CD4-positive, alpha-beta T cell treated with Interleukin-6 for 4 hours (primary cell): ENCODE results near the gene SOX13.
A peak's percentile ranks its signal among the peaks of the same experiment; 100 is the strongest.

Experiments
- DNase-seq: peaks from one replicate; pipeline ENCODE4 v3.0.0-alpha.2; 2020; ENCODE audit warnings: mixed read lengths

Gene SOX13

DNA sequence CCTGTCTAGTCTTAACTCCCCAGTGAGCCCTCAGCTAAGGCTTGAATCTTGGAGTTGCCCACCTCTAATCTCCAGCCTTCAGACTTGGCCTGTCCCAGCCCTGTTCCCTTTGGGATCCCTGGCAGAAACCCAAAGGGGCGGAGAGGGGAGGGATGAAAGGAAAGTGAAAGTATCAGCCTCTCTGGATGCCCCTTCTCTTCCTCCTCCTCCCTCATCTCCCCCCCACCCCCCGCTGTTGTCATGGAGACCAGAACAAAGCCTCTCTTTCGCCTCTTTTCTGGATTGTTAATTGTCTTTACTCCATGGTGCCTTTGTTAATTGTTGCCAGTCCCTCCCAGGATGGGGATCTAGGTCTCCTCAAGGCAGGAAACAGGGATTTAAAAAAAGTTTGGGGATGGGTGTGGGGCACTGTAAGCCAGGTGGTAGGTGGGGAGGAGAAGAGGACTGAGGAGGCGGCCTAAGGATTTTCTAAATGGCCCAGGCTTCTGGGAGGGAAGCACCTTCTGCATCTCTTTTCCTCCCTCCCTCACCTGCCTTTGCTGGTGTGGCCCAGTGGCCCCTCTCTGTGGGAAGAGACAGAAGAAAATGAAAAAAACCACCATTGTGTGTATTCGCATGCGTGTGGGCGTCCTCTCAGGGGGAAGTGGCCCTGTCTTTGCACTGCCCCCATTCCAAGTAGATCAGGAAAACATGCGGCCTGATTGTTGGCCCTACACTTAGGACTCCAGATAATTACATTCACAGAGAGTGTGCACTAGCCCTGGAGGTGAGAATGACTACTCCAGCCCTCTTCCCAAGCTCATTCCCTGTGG lies 7.5 kb upstream of the SOX13 start:
- DNase-seq = no peak

DNA sequence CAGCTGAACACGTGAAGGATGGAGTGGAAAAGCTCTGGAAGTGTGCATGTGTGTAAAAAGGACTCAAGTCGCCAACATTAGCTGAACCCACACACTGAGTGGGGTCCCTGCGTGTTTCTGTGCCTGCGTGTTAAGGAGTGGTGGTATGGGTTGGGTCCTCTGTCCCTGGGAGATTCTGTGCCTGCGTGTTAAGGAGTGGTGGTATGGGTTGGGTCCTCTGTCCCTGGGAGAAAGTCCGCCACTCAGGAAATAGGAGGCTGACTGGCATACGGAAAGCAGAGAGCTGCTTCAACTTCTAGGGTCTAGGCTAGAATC lies 7.0 kb upstream of the SOX13 start:
- DNase-seq = no peak

DNA sequence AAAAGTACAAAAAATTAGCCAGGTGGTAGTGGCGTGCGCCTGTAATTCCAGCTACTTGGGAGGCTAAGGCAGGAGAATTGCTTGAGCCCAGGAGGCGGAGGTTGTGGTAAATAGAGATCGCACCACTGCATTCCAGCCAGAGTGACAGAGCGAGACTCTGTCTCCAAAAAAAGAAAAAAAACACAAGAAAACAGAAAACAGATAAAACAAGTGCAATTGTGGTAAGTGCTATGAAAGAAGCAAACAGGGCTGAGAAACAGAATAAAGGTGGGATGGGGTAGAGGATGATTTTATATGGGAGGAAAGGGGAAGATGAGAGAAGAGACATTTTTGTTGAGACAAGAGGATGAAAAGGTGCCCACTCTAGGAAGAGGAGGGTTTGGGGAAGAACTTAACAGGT lies 5.0 kb upstream of the SOX13 start:
- DNase-seq = no peak

DNA sequence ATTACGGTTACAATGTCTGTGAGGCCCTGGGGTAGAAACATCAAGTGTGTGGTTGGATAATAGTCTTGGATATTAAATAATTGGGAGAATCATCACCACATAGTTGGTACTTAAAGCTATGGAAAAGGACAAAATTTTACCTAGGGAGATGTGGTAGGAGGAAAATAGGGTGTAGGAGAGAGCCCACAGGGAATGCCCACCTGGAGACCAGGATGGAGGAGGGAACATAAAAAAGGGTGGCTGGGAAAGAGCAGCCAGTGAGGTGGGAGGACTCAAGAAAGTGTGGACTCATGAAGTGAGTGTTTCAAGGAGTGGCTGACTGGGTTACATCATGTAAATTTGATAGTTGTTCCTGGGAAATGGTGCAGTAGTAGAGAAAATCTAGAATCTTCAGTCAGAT lies 3.0 kb upstream of the SOX13 start:
- DNase-seq = no peak

DNA sequence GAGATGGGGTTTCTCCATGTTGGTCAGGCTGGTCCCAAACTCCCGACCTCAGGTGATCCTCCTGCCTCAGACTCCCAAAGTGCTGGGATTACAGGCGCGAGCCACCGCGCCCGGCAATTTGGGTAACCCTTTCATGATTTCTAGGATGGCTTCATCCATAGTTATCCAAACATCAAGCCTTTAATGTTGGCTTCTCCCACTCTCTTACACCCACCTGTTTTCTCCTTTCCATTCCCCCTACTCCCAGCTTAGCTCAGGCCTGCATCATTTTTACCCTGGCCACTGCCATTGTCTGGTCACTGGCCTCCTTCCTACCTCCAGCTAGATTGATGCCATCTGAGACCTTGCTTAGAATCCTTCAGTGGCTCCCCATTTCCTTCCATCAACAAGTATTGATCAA lies 2.0 kb upstream of the SOX13 start:
- no peak for DNase-seq

DNA sequence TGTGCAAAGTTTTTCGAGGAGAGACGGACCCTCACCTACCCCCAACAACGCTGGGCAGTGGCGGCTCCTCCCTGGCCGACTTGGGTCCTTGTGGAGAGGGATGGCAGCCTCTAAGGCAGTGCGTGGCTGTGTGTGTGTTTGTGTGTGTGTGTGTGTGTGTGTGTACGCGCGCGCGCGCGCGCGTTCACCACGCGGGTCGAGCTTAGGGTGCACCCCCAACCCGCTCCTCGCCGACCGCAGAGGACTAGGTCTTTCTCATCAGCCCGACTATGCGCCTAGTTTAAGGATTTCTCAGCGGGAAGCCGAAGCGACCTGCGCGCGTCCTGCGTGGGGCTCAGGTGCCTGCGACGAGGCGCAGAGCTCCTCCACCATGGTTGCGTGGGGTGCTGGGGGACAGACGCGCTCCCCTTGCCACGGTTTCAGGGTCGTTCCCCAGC lies 940 bp downstream of the SOX13 start:
- peak; percentile 2 for DNase-seq

DNA sequence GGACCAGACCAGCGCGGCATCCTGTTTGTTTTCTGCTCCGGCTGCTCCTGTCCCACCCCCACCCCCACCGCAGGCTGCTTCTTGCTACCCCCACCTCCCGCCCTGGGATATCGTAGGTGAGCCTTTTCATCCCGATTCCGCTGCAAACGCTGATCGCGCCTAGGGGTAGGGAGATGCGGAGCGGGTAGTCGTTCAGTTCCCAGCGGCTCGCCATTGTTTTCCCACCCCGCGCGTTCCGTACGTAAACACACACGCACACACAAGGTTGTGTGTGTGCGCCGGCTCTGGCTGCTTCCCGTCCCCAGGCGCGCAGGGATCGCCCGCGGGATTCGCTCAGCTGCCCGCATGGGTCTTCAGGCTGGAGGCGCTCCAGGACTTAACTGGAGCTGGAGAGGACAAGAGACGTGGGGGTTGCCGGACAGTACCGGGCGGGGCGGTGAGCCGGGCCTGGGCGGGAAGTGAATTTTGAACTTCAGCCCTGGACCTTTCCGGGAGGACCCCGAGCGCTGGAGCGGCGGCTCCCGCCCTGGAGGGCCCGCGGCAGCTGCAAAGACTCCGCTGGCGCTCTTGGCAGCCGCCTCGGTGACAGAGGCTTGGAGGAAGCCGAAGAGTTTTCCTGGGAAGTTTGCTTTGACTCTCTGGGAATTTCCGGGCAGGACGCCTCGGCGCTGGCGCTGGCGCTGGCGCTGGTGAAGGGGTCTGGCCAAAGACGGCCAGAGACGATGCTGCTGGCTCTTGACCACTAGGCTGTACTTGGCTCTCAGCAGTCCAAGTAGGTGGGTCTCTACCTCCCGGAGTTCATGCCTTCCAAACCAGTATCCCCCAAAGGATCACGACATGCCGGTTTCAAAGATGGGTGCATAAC lies 1.6 kb downstream of the SOX13 start:
- no peak for DNase-seq

DNA sequence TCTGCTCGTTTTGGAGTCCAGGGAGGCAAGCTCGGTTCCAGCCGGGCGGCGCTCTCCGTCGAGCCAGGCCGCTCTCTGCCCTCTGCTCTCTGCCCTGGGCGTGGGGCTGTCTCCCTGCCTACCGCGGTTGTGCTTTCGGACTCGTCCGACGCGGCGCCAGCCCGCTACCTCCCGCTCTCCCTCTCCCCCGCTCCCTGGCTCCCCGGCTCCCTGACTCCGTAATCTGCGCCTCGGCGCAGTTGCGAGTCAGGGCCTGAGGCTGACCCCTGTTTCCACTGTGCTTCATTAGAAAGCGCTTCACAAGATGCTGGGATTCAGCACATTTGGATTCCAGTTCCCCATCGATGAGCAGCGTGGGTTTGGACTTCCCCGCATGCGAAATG lies 2.2 kb downstream of the SOX13 start:
- no peak for DNase-seq

DNA sequence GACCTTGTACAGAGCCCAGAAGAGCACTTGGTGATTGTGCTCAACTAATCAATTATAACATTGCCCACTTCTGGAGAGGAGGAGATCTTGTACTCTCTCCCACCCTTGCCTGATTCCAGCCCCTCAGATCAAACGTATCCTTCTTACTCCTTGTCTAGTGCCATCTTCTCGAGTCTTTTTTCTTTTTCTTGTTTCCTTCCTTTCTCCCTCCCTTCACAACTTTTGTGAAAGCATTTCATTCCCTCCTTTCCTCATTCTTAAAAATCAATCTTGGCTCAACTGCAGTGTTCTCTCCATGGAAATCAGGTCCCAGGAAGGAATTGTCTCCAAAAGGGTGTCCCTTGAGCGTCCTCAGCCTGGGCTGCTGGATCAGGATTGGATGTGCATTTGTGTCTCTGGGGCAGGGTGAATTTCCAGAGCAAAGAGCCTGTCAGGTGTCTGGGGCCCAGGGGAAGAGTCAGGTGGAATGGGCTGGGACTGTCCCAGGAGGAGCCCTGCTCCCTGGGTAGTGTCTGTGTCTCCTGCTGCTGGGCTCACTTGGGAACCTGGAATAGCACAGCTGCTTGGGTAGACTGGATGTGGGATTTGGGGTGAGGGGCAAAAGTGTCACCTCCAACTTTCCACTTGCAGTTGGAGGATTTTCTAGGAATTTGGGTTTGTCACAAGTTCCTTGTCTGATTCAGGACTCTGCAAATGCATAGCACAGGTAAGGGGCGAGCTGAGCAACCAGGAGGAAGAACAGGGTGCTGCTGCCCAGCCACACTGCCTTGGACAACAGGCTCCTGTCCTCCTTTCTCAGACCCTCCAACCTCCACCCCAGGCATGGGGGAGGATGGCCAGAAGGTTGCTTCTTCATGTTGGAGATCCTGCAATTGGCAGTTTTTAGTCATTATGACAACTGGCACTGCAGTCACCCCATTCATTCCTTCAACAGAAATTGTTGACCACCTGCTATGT lies 3.3 kb downstream of the SOX13 start:
- no peak for DNase-seq

DNA sequence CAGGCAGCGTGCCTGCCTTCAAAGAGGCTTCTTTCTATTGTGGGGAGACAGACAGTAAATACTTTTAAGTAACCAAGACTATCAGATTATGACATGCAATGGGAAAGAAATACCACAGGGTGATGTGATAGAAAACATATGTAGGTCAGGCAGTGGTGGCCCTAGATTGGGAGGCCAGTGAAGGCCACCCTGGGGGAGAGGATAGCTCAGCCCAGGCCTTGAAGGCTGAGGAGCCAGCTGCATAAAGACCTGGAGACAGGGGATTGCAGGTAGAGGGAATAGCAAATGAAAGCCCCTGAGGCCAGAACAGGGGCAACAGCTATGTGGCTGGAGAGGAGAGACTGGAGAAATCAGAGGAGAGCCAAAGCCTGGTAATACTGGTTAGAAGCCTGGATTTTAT lies 4.0 kb downstream of the SOX13 start:
- DNase-seq = no peak

DNA sequence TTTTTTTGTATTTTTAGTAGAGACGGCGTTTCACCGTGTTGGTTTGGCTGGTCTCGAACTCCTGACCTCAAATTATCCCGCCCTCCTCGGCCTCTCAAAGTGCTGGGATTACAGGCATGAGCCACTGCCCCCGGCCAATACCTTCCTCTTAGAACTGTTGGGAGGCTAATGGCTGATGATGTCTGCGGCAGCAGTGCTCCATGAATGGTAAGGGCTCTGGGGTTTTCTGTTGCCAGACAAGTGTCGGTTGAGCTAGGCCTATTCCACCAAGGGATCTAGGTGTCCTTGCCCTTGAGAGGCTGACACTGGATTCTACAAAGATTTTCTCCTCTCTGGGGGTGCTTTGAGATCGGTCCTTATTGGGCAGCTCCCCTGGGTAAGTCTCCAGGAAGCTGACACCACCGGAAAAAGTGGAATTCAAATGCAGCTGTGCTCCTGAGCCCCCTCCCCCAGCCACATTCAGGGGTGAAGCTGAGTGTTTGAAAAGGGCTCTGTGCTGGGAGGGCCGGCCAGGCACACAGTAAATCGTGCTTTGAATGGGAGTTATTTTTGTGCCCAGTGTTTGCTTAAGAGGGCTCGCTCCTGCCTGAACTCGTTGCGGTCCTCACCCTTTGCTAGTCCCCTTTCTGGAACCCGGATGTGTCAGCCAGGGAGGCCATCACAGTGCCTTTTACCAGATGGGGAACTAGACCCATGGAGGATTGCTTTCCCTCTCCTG lies 5.2 kb downstream of the SOX13 start:
- DNase-seq = no peak

DNA sequence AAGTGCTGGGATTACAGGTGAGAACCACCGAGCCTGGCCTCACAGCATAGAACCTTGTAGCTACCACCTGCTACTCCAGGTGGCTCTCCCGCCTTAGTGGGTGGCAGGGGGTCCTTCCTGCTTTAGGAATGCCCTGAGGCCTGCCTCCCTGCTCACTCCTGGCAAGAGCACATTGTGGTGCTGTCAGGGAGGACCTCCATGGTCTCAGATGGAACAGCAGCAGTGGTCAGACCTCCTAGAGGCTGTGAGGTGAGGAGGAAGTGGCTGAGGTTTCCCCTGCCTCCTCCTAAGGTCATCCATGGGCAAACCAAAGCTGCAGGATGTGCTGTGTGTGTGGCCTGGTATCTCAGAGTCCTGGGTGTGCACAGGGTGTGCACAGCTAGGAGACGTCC lies 6.7 kb downstream of the SOX13 start:
- DNase-seq = no peak

DNA sequence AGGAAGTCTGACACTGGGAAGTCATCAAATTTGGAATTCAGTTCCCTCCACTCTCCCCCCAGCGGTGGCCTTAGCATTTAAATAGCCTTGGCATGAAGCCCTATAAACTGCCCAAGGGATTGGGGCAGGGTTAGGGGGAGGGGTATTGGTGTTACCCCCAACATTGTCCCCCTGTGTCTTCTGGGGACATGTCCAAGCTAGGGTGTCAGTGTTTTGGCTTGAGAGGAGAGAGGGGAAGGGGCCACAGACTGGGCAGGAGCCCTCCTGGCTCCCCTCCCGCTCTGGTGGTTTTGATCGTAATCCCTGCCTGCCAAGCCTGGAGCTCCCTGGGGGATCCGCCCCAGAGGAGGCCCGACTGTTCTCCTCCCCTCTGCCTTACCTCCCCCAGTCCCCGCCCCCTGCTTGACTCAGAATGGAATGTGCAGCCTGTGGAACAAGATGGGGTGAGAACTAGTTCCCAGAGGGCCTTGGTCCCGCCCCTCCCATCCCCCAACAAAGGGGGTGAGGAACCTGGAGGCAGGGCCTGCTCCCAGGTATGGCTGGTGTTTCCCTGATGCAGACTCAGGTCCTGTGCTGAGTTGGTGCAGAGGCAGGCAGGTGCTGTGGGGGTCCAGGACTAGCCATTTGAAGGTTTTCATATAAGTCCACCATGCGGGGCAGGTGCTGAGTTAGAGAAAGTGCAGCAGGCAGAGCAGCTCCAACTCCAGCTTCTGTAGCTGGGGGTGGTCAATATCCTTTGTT lies 7.4 kb downstream of the SOX13 start:
- DNase-seq = no peak

DNA sequence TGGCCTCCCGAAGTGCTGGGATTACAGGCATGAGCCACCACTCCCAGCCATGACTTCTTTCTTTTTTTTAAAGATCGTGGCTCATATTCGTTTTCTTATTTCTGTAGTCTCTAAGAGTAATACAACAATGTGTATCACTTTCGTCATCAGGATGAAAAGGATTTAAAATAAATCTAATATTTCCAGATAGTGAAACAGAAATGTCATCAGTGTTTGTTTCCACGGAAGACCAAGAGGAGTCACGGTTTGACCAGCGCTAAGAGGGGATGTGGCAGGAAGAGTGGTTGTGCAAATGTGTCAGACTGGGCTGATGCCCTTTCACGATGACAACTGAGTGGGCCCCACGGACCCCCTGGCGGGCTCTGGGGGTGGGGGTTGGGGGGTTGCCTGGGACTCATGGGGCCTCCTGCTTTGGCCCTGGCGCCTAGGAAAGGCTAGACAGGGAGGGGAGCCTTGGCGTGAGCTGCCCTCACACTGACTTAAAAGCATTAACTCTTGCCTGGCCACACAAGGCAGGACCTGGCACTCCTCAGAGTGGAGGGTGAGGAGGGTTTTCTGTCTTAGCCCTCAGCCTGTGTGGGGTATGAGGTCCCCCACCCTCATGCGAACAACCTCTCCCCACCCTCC lies 8.4 kb downstream of the SOX13 start:
- DNase-seq = no peak

DNA sequence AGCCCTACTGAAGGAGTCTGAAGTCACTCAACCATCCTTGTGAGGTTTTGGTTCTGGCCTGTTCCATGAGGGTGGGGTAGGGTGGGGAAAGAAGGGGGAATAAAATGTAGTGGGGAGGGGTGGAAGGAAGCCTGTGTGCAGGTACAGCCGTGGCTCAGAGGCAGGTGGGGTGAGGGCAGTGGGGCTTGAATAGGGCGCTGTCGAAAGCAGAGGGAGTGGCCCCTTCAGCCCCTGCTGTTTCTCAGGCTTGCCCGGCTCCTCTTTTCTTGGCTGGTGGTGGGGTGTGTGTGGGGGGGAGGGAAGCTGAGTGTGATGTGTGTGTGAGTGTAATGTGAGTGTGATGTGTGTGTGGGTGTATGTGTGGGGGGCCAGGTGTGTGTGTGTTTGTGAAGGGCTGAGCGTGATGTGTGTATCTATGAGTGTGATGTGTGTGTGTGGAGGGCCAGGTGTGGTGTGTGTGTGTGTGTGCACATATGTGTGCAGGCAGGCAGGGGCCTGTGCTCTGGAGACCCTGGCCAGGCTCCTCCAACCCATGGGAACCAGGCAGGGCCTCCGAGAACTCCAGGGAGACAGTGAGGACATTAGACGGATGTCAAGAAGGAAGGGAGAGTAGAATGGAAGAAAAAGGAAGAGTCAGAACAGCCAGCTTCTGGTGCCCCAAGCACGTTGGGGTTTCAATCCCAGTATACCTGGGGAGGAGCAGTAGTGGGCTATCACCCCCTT lies 9.0 kb downstream of the SOX13 start:
- no peak for DNase-seq

DNA sequence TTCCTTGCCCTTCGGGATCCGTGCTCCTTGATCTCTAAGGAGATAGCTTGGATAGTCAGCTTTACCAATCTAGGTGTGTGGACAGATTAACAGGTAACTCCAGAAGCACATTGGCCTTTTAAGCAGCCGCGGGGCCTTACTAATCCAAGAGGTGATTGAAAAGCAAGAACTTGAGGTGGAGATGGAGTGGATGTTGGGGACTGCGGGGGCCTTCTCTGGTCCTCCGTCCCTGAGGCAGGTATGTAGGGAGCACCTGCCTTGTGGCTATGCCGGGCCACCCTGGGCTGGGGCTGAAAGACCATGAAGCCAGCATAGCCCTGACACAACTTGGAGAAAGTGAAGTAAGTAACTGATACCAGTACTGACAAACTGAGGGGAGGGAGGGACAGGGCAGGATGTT lies 10.6 kb downstream of the SOX13 start:
- no peak for DNase-seq

DNA sequence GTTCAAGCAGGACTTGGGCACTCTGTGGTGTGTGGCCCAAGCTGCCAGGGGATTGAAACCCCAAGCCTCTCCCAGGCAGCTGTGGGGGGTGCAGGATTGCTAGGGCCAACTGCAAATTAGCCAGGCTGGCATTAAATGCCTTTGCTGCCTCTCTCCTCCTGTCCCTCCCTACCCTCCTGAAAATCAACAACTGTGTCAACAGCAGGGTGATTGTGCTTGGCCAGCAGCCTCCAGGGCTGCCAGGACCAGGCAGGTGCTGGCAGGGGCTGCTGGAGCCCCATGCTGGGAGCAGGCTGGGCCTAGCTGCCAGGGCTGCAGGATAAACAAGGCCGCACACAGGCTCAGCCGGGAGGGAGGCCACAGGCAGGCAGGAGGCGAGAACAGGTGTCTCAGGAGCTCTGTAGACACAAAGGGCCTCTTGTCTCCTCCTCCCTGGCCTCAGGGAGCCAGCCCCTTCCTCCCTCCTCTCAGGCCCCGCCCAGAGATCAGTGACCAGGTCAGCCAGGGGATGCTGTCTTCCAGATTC lies 11.4 kb downstream of the SOX13 start:
- no peak for DNase-seq

DNA sequence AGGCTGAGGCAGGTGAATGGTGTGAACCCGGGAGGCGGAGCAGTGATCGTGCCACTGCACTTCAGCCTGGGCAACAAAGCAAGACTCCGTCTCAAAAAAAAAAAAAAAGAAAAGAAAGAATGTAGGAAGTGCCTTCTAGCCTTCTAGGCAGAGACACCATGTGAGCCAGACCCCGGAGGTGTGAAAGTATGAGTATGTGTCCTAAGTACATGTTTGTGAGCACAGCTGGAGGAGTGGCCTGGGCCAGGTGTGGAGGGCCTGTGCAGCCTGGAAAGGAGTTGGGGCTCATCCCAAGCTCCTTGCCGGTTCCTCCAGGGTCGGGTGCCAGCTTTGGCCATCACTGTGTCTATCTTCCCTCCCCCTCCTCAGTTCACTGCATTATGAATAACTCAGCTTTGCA lies 13.0 kb downstream of the SOX13 start:
- DNase-seq = no peak

DNA sequence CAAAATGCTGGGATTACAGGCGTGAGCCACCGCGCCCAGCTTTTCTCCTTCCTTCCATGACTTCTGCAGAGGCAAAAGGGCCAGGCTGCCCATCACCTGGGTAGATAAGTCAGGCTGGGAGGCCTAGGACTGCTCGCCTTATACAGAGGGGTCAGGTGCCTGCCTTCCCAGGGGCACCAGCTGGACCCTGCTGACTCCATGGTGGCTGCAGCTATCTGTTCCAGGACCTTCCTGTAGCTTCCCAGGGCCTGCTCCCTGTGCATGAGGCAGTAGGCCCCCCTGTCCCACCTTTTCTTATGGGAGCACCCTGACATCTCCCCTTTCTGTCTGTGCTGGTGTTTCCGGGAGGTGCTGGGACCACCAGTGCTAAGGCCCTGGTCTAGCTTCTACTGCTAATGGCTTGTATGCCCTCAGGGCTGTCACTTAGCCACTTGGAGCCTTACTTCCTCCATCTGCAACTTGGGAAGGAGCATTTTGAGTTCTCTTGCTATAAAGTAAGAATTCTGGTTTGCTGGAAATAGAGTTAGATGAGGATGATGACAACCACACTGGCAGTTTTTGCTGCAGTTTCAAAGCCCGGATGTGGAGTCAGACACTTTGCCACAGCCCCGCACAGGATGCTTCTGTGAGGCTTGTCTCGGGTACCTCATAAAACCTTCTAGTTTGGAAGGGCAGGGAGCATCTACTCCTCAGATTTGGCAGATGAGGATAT lies 14.4 kb downstream of the SOX13 start:
- DNase-seq = no peak
